HUDEP-2 (cell line): Measurements from ENCODE around the gene DPP10.
"Not testable (repeated sequence)": the region's sequence is repeated elsewhere in the genome, so short reads cannot be mapped to it uniquely, and the experiment has no call there.

Experiments used
- DNase-seq, 76 experiments: peaks; one replicate each; lab custom pipeline; 2025; ENCODE audit not compliant: unreplicated experiment in 76 of 76; lab: John Stamatoyannopoulos, UW

Gene DPP10

DNA sequence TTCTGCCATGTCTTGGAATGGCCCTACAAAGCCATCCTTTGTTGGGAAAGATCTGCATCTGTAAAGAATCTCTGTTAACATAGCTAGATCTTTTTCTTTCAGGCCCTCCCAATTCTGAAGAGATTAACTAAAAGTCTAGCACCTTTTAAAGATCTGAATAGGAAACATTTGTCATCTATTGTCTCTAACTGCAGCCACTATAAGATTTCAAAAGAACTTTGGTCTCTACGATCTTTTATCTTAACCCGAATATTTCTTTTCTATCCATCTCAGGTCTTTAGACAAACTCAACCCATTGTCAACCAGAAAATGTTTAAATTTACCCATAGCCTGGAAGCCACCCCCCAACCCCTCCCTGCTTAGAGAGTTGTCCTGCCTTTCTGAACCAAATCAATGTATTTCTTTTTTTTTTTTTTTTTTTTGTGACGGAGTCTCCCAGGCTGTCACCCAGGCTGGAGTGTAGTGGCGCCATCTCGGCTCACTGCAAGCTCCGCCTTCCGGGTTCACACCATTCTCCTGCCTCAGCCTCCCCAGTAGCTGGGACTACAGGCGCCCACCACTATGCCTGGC lies 643.7 kb downstream of the DPP10 start:
- DNase-seq = not testable (repeated sequence)

DNA sequence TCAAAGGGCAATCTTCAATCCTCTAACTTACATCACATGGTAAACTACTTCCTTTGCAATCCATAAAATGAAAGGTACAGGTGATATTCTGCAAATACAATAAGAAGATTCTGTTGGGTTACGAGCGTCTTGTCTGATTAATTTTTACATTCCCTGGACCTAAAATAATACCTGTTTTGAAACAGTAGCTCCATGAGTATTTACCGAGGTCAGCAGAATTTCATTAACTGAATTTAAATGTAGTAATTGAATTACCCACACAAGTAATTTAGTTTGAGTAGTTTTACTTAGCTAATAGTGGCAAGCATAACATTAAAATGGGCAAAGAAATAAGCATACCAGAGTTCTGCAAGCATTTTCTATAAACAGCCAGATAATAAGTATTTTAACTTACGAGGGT lies 652.0 kb downstream of the DPP10 start:
- DNase-seq = no peak

DNA sequence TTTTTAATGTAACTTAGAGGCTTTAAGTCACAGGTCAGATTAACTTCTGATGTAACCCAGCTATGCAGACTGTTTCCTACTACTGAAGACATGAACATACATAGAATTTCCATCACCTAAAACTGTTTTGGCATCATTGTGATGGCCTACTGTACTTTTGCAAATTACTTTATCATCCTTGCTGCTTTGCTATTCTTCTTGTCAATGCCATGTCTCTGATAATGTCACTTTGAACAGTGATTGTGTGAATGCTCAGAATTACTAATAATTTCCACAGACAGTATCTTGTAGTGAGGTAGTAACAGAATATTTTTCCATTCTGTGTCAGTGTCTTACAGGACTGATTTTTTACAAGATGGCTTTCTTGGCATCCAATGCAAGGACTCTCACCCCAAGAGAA lies 663.5 kb downstream of the DPP10 start:
- no peak for DNase-seq

DNA sequence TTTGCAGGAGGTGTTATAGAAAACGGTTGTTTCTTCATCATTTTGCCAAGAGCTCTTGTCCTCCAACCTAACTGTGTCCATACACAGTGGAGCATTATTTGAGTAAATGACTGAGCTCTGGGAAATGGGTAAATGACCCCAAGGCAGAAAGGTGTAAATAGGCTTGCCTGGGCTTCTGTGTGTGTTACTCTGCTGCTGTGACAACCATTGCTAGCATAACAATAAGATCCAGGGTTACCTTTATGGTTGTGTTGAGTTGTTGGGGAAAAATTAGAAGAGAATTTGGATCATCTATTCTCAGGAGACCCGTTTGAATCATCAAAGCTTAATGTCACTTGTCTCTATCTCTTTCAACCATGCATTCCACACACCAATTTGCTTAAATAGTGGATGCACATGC lies 672.7 kb downstream of the DPP10 start:
- no peak for DNase-seq

DNA sequence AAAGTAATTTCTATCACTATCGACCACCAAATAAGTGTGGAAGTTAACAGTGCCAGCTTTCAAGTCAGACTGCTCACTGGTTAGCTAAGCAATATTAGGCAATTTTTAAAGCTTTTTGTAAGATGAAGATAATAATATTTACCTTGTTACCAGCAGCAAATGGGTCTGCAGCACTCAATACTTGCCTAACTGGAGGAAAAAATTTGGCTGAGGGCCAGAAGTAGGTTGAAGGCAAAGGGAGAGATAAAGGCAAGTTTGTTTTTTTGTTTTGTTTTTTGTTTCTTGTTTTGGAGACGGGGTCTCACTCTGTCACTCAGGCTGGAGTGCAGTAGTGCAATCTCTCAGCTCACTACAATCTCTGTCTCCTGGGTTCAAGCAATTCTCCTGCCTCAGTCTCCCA lies 675.9 kb downstream of the DPP10 start:
- no peak for DNase-seq

DNA sequence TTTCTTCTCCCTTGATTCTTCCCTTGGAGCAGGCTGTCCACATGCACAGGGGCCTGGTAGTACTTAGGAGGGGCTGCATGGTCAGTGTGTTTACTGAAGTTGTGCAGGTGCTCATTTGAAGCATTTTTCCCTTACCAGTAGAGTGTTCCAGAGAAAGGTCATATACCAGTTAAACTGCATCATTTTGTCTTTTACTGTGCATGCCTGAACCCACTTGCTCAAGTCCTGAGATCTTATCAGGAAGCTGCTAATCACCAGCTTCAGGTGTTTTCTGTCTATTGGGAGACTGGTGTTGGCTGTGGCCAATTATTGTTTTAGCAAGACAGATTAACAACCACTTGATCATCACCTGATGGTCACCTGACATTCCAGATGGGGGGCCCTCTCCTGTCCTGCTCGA lies 676.6 kb downstream of the DPP10 start:
- no peak for DNase-seq

DNA sequence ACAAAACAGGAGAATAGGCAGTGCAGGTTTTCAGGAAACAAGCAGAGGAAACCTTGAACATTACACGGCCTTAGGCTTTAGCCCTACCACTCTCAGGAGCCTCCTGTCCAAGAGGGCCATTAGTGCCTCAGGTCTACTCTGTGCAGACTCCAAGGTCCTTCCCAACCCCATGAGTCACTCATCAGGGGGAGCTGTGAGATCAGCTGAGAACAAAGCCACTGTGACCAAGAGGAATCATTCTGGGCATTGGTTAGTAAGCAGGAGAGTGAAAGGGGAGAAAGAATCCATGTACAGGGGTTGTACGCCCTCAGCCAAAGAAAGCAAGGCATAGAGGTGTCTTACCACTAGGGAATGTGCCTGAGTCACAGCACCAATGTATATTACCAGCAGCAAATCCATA lies 680.3 kb downstream of the DPP10 start:
- no peak for DNase-seq

DNA sequence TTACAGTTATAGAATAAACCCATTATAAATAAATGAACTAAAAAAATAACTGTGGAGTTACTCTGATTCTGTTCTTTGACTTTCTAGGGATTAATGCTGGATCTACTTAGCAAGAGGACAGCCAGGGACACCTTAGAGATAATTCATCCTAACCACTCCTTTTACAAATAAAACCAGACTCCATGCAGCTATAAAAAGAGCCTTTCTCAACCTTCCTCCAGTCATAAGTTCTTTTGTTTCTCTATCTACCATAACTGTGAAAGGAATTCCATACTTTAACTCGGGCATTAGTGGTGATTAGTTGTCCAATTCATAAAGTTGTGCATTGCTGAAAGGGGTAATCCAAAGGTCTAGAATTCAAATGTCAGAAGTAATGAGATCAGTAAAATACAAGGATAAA lies 682.4 kb downstream of the DPP10 start:
- DNase-seq = no peak

DNA sequence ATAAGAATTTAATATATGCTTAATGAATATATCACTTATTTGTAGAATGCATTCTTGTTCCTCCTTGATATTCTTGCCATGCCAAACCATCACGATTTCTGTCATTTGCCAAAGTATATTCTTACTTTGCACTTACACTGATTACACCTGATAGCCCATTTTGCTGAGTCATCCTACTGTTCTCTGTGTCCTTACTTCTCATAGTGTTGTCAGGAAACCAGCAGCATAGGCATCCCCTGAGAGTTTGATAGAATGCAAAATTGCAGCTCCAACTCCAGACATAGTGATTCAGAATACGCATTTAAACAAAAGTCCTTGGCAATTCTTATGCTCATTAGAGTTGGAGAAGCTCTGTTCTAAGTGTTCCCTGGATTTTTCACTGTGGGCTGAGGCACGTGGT lies 687.1 kb downstream of the DPP10 start:
- DNase-seq = no peak

DNA sequence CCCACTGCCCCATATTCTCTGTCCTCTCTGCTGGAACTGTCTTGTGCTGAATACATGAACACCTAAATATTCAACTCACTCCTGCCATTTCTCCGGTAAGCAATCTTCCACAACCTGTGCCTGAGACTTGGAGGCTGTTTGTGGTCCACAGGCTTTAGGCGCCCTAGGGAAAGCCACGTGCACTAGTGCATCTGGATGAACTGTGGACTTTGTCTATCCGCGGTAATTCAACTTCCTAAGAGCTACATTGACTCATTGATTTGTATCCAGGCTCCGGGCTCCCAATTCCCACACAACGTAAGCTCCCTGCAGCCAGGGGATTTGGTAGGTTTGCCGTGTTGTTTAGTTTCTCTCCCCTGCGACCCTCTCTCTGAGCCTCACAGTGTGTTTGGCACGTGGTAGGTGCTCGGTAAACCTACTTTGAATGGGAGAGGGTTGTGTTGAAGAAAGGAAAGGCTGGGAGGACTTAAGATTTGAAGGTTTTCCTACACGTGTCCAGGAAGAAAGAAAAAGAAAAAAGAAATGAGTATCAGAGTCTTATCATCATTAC lies 718.2 kb downstream of the DPP10 start:
- no peak for DNase-seq

DNA sequence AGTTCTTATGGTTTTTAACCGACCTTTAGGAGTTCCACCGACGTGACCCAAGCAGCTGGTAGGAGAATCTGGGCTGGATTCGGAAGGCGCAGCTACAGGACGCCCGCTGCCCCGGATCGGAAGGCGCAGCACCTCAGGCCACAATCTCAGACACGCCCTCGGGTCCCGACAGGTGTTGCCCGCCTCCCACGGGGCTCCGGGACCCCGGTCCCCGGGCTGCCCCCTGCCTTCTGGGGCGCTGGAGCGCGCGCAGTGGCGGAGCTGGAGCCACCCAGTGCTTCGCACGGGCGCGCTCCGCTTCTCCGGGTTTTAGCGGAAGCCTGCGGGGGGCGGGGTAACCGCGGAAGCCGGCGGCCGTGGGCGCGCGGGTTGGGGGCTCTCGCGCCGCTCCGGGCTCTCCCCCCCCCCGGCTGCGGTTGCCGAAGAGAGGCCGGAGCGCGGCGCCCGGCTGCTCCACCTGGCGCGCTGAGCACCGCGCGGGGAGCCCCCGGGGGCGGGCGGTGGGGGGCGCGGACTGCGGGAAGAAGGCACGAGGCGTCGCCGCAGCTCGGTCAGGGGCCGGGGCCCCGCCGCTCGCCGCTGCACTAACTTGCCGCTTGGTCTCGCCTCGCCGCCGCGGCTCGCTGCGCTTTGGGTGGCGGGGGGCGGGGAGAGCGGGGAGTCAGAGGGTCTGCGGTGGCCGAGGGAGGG lies 718.8 kb downstream of the DPP10 start:
- DNase-seq = no peak

DNA sequence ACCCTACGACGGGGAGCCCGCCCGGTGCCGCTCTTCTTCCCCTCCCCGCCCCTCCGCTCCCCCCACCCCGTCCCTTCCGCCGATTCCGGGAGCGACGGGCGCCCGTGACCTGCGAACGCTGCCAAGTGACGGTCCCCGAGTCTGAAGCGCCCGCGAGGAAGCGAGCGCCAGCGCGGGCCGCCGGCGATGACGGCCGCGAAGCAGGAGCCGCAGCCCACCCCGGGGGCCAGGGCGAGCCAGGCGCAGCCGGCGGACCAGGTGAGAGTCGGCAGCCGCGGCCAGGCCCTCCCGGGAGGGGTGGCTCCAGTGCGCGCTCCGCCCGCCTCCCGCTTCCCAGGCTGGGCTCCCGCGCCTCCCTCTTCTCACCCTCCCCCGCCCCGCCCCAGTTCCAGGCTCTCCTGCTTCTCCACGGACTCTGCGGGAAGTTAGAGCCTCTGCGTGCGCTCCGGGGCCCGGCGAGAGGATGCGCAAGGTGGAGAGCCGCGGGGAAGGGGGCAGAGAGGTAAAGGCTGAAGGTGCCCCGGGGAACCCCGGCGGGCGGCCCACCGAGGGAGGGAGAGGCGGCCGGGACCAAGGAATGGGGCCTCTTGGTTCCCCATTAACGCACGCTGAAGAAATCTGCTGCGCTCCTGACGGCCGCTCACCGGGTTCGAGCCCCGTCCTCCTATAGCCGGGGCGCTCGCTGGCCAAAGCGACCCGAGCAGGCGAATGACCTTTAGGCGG lies 719.5 kb downstream of the DPP10 start:
- DNase-seq = no peak

DNA sequence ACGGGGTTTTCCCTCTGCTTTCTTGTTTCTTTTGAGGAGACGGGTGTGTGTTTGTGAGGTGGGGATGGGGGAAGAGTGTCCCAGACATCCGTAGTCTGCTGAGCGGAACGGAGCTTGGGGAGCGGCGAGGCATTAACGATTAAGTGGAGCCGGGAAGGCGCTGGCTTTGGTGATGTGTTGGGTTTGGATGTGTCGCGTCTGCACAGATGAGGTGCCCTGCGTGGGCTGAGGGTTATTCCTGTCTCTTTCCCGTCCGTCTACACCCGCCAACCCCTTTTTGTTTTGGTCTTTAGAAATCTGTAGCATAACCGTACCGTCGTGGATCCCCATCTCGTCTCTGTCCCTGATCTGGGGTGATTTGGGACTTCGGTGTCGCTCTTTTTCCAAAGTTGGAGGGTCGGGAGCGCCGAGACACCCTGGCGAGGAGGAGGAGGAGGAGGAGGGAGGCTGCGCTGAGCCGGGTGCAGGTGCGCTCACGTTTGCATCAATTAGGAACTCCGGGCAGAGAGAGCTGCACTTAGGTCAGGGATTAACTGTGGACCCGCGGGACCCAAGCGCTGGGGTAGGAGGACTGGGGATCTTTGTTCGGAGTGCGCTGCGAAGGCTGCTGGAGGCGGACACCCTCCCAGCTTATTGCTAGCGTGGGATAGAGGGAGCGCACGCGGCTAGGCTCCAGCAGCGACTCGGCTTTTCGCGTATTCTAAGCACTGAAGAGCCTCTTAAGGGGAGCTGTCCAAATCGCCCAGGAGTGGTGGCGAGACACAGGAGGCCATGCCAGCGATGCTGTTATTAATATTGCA lies 720.3 kb downstream of the DPP10 start:
- no peak for DNase-seq

DNA sequence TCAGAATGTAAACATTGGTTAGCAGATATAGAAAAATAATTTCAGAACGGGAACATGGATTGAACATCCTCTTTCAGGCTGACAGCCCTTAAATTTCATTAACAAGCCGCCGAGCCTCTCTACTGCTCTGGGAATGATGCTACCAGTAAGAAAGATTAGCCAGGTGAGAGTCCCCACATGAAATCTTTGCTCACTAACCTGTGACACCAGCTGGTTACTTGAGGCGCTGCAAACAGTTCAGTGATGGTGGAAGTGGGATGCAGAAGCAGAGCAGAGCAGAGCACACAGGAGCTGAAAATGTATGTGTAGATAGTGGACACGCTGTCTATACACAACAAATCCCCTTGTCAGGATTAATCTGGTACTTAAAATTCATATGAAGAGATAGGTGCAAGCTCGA lies 721.1 kb downstream of the DPP10 start:
- no peak for DNase-seq

DNA sequence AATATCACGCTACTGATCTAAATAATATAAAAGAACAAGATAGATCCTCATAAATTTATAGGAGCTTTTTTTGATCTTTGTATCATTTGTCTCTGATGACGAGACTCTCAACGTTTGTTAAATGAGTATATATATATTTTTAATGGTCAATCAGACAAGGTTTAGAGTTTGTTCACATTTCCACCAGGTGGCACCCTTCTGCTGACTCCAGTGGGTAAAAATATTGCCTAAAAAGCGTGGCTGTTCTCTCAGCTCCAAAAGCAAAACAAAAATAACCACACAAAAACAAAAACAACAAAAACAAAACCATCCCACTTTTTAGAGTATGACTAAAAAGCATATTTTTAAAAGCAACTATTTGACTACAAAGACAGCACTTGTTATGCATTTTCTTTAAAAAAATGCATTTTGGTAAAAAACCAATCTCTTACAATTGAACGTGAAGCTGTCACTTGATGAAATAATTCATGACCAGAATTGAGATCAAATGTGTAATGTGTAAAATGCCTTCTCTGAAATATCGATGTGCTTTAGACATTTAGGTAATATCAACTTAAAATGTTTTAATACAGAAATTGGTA lies 723.2 kb downstream of the DPP10 start:
- DNase-seq = peak in 8 of 76 experiments; percentile 0 to 23 (median 10)

DNA sequence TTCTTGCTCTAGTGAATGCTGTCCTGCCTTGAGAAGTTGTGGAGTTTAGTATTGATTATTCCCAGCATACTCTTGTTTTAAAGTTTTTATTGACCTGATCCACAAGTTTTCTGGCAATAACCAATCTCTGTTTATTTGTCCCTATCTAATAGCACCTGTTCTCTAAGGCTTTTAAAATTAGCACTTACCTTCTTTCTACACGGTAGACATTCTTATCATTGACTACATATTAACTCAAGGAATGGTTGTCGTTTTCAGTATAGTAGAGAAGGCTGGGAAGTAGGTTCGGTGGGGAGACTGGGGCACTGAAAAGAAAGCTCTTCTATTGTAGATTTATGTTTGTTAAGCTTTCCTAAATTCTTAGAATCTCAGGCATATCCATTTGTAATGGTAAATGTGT lies 726.0 kb downstream of the DPP10 start:
- no peak for DNase-seq

DNA sequence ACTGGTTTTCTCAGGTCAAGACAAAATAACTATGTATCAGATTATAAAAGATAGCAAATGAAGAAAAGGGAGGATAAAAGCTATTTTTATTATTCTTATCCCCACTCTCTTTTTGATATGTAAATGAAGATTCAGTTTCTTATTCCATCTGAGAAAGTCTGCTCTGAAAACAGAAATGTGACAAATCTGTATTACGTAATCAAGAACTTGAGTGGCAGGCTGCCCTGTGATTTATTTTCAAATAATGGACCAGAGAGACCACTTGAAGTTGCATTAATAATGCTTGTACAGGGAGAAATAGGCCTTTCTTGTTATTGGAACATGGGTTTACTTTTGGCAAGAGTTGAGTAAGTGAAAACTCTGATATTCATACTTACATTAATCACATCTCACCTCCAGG lies 727.4 kb downstream of the DPP10 start:
- DNase-seq = no peak

DNA sequence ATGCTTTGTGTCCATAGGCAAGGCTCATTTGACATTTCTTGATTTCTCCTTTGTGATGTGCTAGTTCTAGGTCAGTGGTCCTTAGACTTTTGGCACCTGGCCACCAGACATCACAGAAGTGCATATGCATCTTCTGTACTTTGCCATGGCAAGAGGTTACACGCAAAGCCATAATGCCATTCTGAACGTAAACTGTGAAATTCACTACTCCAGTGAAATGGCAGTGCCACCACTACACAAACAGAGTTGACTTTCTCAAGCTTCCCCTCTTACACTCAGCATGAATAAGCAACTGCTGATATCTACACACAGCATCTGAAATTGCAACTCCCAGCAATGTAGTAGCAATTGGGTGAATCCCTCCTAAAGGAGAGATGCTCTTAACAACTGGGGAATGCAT lies 729.3 kb downstream of the DPP10 start:
- no peak for DNase-seq

DNA sequence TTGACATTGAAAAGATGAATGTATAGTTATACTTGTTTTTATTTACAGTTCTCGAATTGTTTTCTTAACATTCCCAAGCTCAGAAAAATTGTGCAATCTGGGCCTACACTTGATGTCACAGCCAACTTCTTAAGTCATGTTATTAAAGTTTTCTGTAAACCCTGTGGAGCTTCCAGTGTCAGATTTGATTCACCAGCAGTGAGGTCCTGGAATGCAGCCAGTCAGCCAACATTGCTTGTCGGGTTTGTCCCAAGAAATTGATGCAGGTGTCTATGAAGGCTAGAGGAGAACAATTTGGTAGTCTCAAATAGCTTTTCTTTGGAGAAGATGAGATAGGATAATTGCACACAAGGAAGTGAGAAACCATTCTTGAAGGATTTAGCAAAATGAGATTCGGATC lies 732.2 kb downstream of the DPP10 start:
- DNase-seq = no peak

DNA sequence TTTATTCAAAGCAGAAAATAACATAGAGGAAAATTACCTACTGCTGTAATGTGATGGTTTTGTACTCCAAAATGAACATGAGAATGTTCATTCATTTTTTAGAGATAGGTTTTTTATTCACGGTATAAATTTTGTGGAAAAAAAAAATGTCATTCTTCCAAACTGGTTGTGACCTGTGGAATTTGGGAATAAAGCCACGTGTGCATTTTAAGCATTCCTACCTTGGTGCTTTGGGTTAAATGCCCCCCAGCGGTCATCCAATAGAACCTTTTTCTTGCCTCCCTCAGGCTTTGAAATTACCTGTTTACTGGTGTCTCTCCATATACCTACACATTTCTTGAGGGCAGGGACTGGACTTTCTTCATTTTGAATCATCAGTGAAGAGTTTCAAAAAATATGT lies 740.7 kb downstream of the DPP10 start:
- DNase-seq = no peak

DNA sequence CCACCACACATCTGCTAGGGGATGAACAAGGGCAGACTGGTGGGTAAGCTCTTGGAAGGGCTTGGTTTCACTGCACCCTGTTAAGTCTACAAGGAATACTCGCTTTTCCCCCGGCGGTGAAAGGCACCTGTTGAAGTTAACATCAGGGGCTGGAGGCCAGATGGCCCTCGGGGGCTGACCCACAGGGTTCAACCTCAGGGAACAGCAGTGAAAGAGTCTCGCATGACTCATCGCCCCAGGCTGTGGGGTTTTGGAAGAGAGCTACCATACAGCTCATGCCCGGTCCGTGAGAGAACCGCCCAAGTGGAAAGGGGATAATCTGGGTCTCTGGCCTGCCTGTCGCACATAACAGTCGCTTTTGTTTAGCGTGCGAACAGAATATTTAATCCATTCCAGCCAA lies 748.0 kb downstream of the DPP10 start:
- no peak for DNase-seq
